ENCODE results near the gene CD248. TPM values are rescaled to one million over a fixed set of nuclear protein-coding genes. Genes with fewer than 3 reads are reported as not detected.

Gene CD248
- total RNA-seq, 3 donors from 2014 or later, result 17.3 to 69.1 (median 24.9) TPM

- Histone ChIP-seq H3K4me3 (no peak overlapping the region), H3K9me3 (no peaks in the 10 kb centered on the region), H3K27ac (no peak overlapping the region), H3K4me1 (peaks cover 3 to 8% of the 10 kb centered on the region in 2 donors), H3K36me3 (no peaks in the 10 kb centered on the region), H3K27me3 (no peaks in the 10 kb centered on the region)
- intact Hi-C loops (cut with DNase I; ENCODE audit: low total_unique reads), result no loop called here
- TF ChIP-seq POLR2AphosphoS5 (IDR thresholded peaks at IDR 0.05), result no peak
- TF ChIP-seq POLR2A (IDR thresholded peaks at IDR 0.05), result no peak
- TF ChIP-seq CTCF (IDR thresholded peaks at IDR 0.05), result no peak
- no peak for DNase-seq (ENCODE audit: low spot score in 2 of 2)
These were observed 15.8 kb upstream of the CD248 start for GRCh38 chr11:66332371-66333219.

GRCh38 chr11:66331542-66332370 is 14.9 kb upstream of the CD248 start:
- Histone ChIP-seq H3K4me1 (peaks cover 3 to 8% of the 10 kb centered on the region in 2 donors), H3K27me3 (no peaks in the 10 kb centered on the region), H3K9me3 (no peaks in the 10 kb centered on the region), H3K4me3 (no peak overlapping the region), H3K36me3 (no peaks in the 10 kb centered on the region), H3K27ac (no peak overlapping the region)
- intact Hi-C loops (cut with DNase I; ENCODE audit: low total_unique reads), result no loop called here
- no peak for DNase-seq (ENCODE audit: low spot score in 2 of 2)
- no peak for TF ChIP-seq POLR2A (IDR thresholded peaks at IDR 0.05)
- TF ChIP-seq POLR2AphosphoS5 (IDR thresholded peaks at IDR 0.05), result no peak
- TF ChIP-seq CTCF (IDR thresholded peaks at IDR 0.05), result no peak

- no peaks in the 10 kb centered on the region for H3K27me3 ChIP-seq
- intact Hi-C loops (cut with DNase I; ENCODE audit: low total_unique reads), result no loop called here
- TF ChIP-seq POLR2AphosphoS5 (IDR thresholded peaks at IDR 0.05) (no peak), CTCF (IDR thresholded peaks at IDR 0.05) (no peak)
- no peak overlapping the region for H3K27ac ChIP-seq
- no peaks in the 10 kb centered on the region for H3K36me3 ChIP-seq
- H3K4me3 ChIP-seq, result no peak overlapping the region
- no peaks in the 10 kb centered on the region for H3K9me3 ChIP-seq
- DNase-seq (ENCODE audit: low spot score in 2 of 2), result no peak
- H3K4me1 ChIP-seq, result peaks cover 3 to 4% of the 10 kb centered on the region in 2 donors
These were observed 14.1 kb upstream of the CD248 start for GRCh38 chr11:66330931-66331330.

- peaks cover 0 to 3% of the 10 kb centered on the region in 2 donors for H3K4me1 ChIP-seq
- no peaks in the 10 kb centered on the region for H3K27me3 ChIP-seq
- DNase-seq (ENCODE audit: low spot score in 2 of 2), result no peak
- H3K36me3 ChIP-seq, result no peaks in the 10 kb centered on the region
- no peak overlapping the region for H3K4me3 ChIP-seq
- H3K9me3 ChIP-seq, result no peaks in the 10 kb centered on the region
- TF ChIP-seq CTCF (IDR thresholded peaks at IDR 0.05) (no peak), POLR2A (IDR thresholded peaks at IDR 0.05) (no peak), POLR2AphosphoS5 (IDR thresholded peaks at IDR 0.05) (no peak)
- intact Hi-C loops (cut with DNase I; ENCODE audit: low total_unique reads), result no loop called here
- peak overlapping the region in 1 of 2 donors; percentile 4 for H3K27ac ChIP-seq
These were observed 12.4 kb upstream of the CD248 start for GRCh38 chr11:66329165-66329673.
